ENCODE measurements around the gene ATG4A.

The ATG4A gene

GRCh38 chrX:108091264-108091877 lies at the start of gene ATG4A, which contains the start of gene PSMD10:
Gene ATG4A (plus strand): TSS chrX:108091778. CDS start chrX:108091827, 49 bp downstream.
Gene PSMD10 (minus strand): TSS chrX:108091542. CDS start chrX:108091520, 22 bp downstream.
- peak; percentile 54 to 77 (median 63) for DNase-seq

- DNase-seq: no peak
Observed at GRCh38 chrX:108044554-108045256, 46.9 kb upstream of the ATG4A start, which contains the start of gene VSIG1. Gene VSIG1 (plus strand): TSS chrX:108045065. CDS start chrX:108045131, 66 bp downstream.

GRCh38 chrX:108049649-108050048 lies 41.9 kb upstream of the ATG4A start:
- DNase-seq: no peak

GRCh38 chrX:108053218-108053617 lies 38.4 kb upstream of the ATG4A start:
- no peak for DNase-seq

- no peak for DNase-seq
Observed at GRCh38 chrX:108055546-108055945, 36.0 kb upstream of the ATG4A start.

GRCh38 chrX:108059801-108060200 lies 31.8 kb upstream of the ATG4A start:
- DNase-seq: no peak

- no peak for DNase-seq
Observed at GRCh38 chrX:108064001-108064400, 27.6 kb upstream of the ATG4A start.

GRCh38 chrX:108064613-108065012 lies 27.0 kb upstream of the ATG4A start:
- no peak for DNase-seq

- DNase-seq: no peak
Observed at GRCh38 chrX:108068121-108068520, 23.5 kb upstream of the ATG4A start.

GRCh38 chrX:108070891-108071290 lies 20.7 kb upstream of the ATG4A start:
- no peak for DNase-seq

GRCh38 chrX:108071578-108071977 lies 20.0 kb upstream of the ATG4A start:
- no peak for DNase-seq

GRCh38 chrX:108072746-108073145 lies 18.8 kb upstream of the ATG4A start:
- DNase-seq: no peak

GRCh38 chrX:108081110-108081509 lies 10.5 kb upstream of the ATG4A start:
- no peak for DNase-seq

- DNase-seq: no peak
Observed at GRCh38 chrX:108087792-108088191, 3.8 kb upstream of the ATG4A start.

- no peak for DNase-seq
Observed at GRCh38 chrX:108088511-108088910, 3.1 kb upstream of the ATG4A start.

GRCh38 chrX:108090491-108091263 lies 901 bp upstream of the ATG4A start:
- no peak for DNase-seq

- DNase-seq: peak in 1 of 4 experiments; percentile 14
Observed at GRCh38 chrX:108091878-108092291, 307 bp downstream of the ATG4A start.

- no peak for DNase-seq
Observed at GRCh38 chrX:108097380-108097779, 5.8 kb downstream of the ATG4A start.

- no peak for DNase-seq
Observed at GRCh38 chrX:108105473-108105872, 13.9 kb downstream of the ATG4A start.

GRCh38 chrX:108114541-108114940 lies 23.0 kb downstream of the ATG4A start:
- DNase-seq: no peak

GRCh38 chrX:108117988-108118387 lies 26.4 kb downstream of the ATG4A start:
- DNase-seq: no peak

- no peak for DNase-seq
Observed at GRCh38 chrX:108121291-108121690, 29.7 kb downstream of the ATG4A start.

- DNase-seq: no peak
Observed at GRCh38 chrX:108122748-108123147, 31.2 kb downstream of the ATG4A start.

Data from activated naive CD4-positive, alpha-beta T cell (primary cell).